WTC11 (cell line): ENCODE results near the gene OLFML3. TPM values are rescaled to one million over a fixed set of nuclear protein-coding genes. Genes with fewer than 3 reads are reported as not detected.

Experiments
- ATAC-seq: fragments of 200-7000 bp; cut with Tn5 transposase; 2 replicates; pipeline ENCODE4 v1.10.0; 2021; ENCODE audit warnings: mild to moderate bottlenecking, moderate library complexity
- CTCF ChIA-PET: fragments of 300-600 bp; sonication (Branson Sonifier 250); formaldehyde crosslinking; loops from one replicate; lab custom pipeline; 2021; ENCODE audit warnings: antibody characterized with exemption; lab: Charles Lee
- POLR2A ChIA-PET: fragments of 350-600 bp; sonication (Branson Sonifier 250); formaldehyde crosslinking; loops from one replicate; lab custom pipeline; 2021; ENCODE audit warnings: antibody characterized with exemption; lab: Charles Lee
- DNase-seq: peaks from one replicate; pipeline ENCODE4 v3.0.0; 2021; ENCODE audit warnings: low spot score
- H3K27ac Mint-ChIP-seq: 2 replicates; pipeline ENCODE4 v1.8.0; 2021; ENCODE audit warnings: mixed read lengths
- H3K27me3 Mint-ChIP-seq: 2 replicates; pipeline ENCODE4 v1.8.0; 2021; ENCODE audit warnings: low read depth, mild to moderate bottlenecking, moderate library complexity, mixed read lengths
- H3K36me3 Mint-ChIP-seq: 2 replicates; pipeline ENCODE4 v1.8.0; 2021; ENCODE audit warnings: mixed read lengths
- H3K4me1 Mint-ChIP-seq: 2 replicates; pipeline ENCODE4 v1.8.0; 2022; ENCODE audit warnings: mixed read lengths
- H3K4me3 Mint-ChIP-seq: 2 replicates; pipeline ENCODE4 v1.8.0; 2021; ENCODE audit warnings: mild to moderate bottlenecking, moderate library complexity, mixed read lengths
- H3K9me3 Mint-ChIP-seq: 2 replicates; pipeline ENCODE4 v1.8.0; 2021; ENCODE audit warnings: mixed read lengths
- ATF2 ChIP-seq: sonication (generic); formaldehyde crosslinking; IDR thresholded peaks from 2 replicates; pipeline ENCODE4 v1.8.1; 2022; ENCODE audit warnings: low read depth, missing genetic modification reagents, borderline replicate concordance
- ATF3 ChIP-seq: sonication (generic); formaldehyde crosslinking; conservative IDR thresholded peaks from 2 replicates; pipeline ENCODE4 v1.8.1; 2022; ENCODE audit warnings: mild to moderate bottlenecking, missing genetic modification reagents
- E2F1 ChIP-seq: sonication (generic); formaldehyde crosslinking; IDR thresholded peaks from 2 replicates; pipeline ENCODE4 v1.8.0; 2022; ENCODE audit warnings: mild to moderate bottlenecking, missing genetic modification reagents
- E2F4 ChIP-seq: sonication (generic); formaldehyde crosslinking; IDR thresholded peaks from 2 replicates; pipeline ENCODE4 v1.8.1; 2022; ENCODE audit warnings: low read depth, mild to moderate bottlenecking, moderate library complexity, missing genetic modification reagents, borderline replicate concordance
- ELF4 ChIP-seq: sonication (generic); formaldehyde crosslinking; IDR thresholded peaks from 2 replicates; pipeline ENCODE4 v1.8.1; 2022; ENCODE audit warnings: low read depth, mild to moderate bottlenecking, moderate library complexity, missing genetic modification reagents
- FOXP4 ChIP-seq: sonication (generic); formaldehyde crosslinking; IDR thresholded peaks from 2 replicates; pipeline ENCODE4 v1.8.0; 2022; ENCODE audit warnings: mild to moderate bottlenecking, missing genetic modification reagents
- GTF2I ChIP-seq: fragments of 250-450 bp; sonication (Bioruptor Pico); conservative IDR thresholded peaks from 2 replicates; pipeline ENCODE4 v1.4.0; 2021; ENCODE audit warnings: mild to moderate bottlenecking
- HMGA2 ChIP-seq: fragments of 250-450 bp; sonication (Bioruptor Pico); IDR thresholded peaks from 2 replicates; pipeline ENCODE4 v1.4.0; 2021; ENCODE audit warnings: mild to moderate bottlenecking, moderate library complexity
- HMGXB4 ChIP-seq: sonication (generic); formaldehyde crosslinking; IDR thresholded peaks from 2 replicates; pipeline ENCODE4 v1.8.1; 2023; ENCODE audit warnings: mild to moderate bottlenecking, moderate library complexity, missing genetic modification reagents
- RORB ChIP-seq: fragments of 250-450 bp; sonication (Bioruptor Pico); IDR thresholded peaks from 2 replicates; pipeline ENCODE4 v1.9.0; 2021; ENCODE audit warnings: mild to moderate bottlenecking
- SOX15 ChIP-seq: fragments of 250-450 bp; sonication (Bioruptor Pico); IDR thresholded peaks from 2 replicates; pipeline ENCODE4 v1.9.0; 2021; ENCODE audit warnings: mild to moderate bottlenecking
- STAT6 ChIP-seq: sonication (generic); formaldehyde crosslinking; conservative IDR thresholded peaks from 2 replicates; pipeline ENCODE4 v1.8.1; 2023; ENCODE audit warnings: mild to moderate bottlenecking, low read depth, missing genetic modification reagents, moderate library complexity
- TCF7 ChIP-seq: sonication (generic); formaldehyde crosslinking; IDR thresholded peaks from 2 replicates; pipeline ENCODE4 v1.8.0; 2022; ENCODE audit warnings: mild to moderate bottlenecking, low read depth, missing genetic modification reagents, moderate library complexity
- TEAD1 ChIP-seq: sonication (generic); formaldehyde crosslinking; IDR thresholded peaks from 2 replicates; pipeline ENCODE4 v1.8.0; 2022; ENCODE audit warnings: mild to moderate bottlenecking, missing genetic modification reagents
- ZNF138 ChIP-seq: sonication (generic); formaldehyde crosslinking; conservative IDR thresholded peaks from 2 replicates; pipeline ENCODE4 v1.8.1; 2022; ENCODE audit warnings: mild to moderate bottlenecking, moderate library complexity, missing genetic modification reagents
- ZNF263 ChIP-seq: sonication (generic); formaldehyde crosslinking; IDR thresholded peaks from 2 replicates; pipeline ENCODE4 v1.8.1; 2022; ENCODE audit warnings: low read depth, mild to moderate bottlenecking, moderate library complexity, missing genetic modification reagents
- ZNF281 ChIP-seq: sonication (generic); formaldehyde crosslinking; IDR thresholded peaks from 2 replicates; pipeline ENCODE4 v1.8.0; 2023; ENCODE audit warnings: mild to moderate bottlenecking, missing genetic modification reagents
- ZNF416 ChIP-seq: fragments of 250-450 bp; sonication (Bioruptor Pico); IDR thresholded peaks from 2 replicates; pipeline ENCODE4 v1.9.0; 2021; ENCODE audit warnings: mild to moderate bottlenecking, inconsistent platforms
- total RNA-seq: library from RNA; stranded (reverse); gene quantifications from 3 replicates; pipeline ENCODE4 v1.2.3, GENCODE V29; 2021

The OLFML3 gene
- total RNA-seq, 1 experiment from 2014 or later, result 65.8 TPM

- Mint-ChIP-seq H3K27ac (peak overlapping the region; percentile 16), H3K4me3 (no peak overlapping the region), H3K9me3 (peaks cover 26% of the 10 kb centered on the region), H3K36me3 (peaks cover 19% of the 10 kb centered on the region), H3K27me3 (peaks cover 23% of the 10 kb centered on the region), H3K4me1 (peaks cover 61% of the 10 kb centered on the region)
- ATAC-seq (peak; percentile 67), DNase-seq (no peak)
- CTCF ChIA-PET, result interaction anchor here (0.8 to 3.3 kb wide), 11 partner anchors 9 to 280 kb away, joined by 3 to 21 read pairs (median 3); partner anchors contain the start of gene OLFML3
- POLR2A ChIA-PET, result no interaction called here
- no peak for TF ChIP-seq ZNF263 (CRISPR knock-in tag)
These were observed 23.4 kb downstream of the OLFML3 start for GRCh38 chr1:114002492-114003239.

GRCh38 chr1:114003431-114003830 lies 24.2 kb downstream of the OLFML3 start:
- Mint-ChIP-seq H3K9me3 (peaks cover 26% of the 10 kb centered on the region), H3K27ac (no peak overlapping the region; the same call in 1 of the 2 replicates), H3K4me1 (peaks cover 65% of the 10 kb centered on the region), H3K36me3 (peaks cover 19% of the 10 kb centered on the region), H3K27me3 (peaks cover 23% of the 10 kb centered on the region), H3K4me3 (no peak overlapping the region)
- POLR2A ChIA-PET, result no interaction called here
- CTCF ChIA-PET, result interaction anchor here (1.0 to 3.3 kb wide), 10 partner anchors 9 to 279 kb away, joined by 3 to 21 read pairs (median 4); partner anchors contain the start of gene OLFML3
- DNase-seq (no peak), ATAC-seq (no peak; the same call in 1 of the 2 replicates)
- TF ChIP-seq HMGA2 (CRISPR knock-in tag), result no peak
- TF ChIP-seq GTF2I (CRISPR knock-in tag), result no peak
- no peak for TF ChIP-seq HMGXB4 (CRISPR knock-in tag)
- no peak for TF ChIP-seq ELF4 (CRISPR knock-in tag)
- TF ChIP-seq ATF2 (CRISPR knock-in tag), result no peak
- no peak for TF ChIP-seq ZNF281 (CRISPR knock-in tag)
- TF ChIP-seq TCF7 (CRISPR knock-in tag), result no peak
- TF ChIP-seq RORB (CRISPR knock-in tag), result no peak
- no peak for TF ChIP-seq TEAD1
- no peak for TF ChIP-seq ZNF416 (CRISPR knock-in tag)
- no peak for TF ChIP-seq SOX15 (CRISPR knock-in tag)
- no peak for TF ChIP-seq STAT6 (CRISPR knock-in tag)
- no peak for TF ChIP-seq E2F1
- no peak for TF ChIP-seq ATF3 (CRISPR knock-in tag)
- no peak for TF ChIP-seq E2F4 (CRISPR knock-in tag)
- no peak for TF ChIP-seq ZNF263 (CRISPR knock-in tag)
- TF ChIP-seq FOXP4, result no peak
- TF ChIP-seq ZNF138, result no peak
